Memory B cell (primary cell): Measurements from ENCODE around the gene RASGRP3.

Experiments used
- ATAC-seq: fragments of 150-1000 bp; cut with Tn5 transposase; 2 replicates; pipeline ENCODE4 v1.10.0; 2021; ENCODE audit warnings: low read depth, mild to moderate bottlenecking, moderate library complexity
- DNase-seq, 2 donors: peaks; one replicate each; pipeline ENCODE4 v3.0.0; 2022; ENCODE audit warnings: low spot score in 2 of 2
- H3K27ac Mint-ChIP-seq: one replicate; pipeline ENCODE4 v1.8.0; 2022; ENCODE audit warnings: mild to moderate bottlenecking, moderate library complexity, mixed read lengths
- H3K27me3 Mint-ChIP-seq: one replicate; pipeline ENCODE4 v1.8.0; 2022; ENCODE audit warnings: mixed read lengths
- H3K36me3 Mint-ChIP-seq: one replicate; pipeline ENCODE4 v1.8.0; 2022; ENCODE audit warnings: mild to moderate bottlenecking, mixed read lengths
- H3K4me1 Mint-ChIP-seq: one replicate; pipeline ENCODE4 v1.8.0; 2022; ENCODE audit warnings: mixed read lengths
- H3K4me3 Mint-ChIP-seq: one replicate; pipeline ENCODE4 v1.8.0; 2022; ENCODE audit warnings: mild to moderate bottlenecking, moderate library complexity, mixed read lengths
- H3K9me3 Mint-ChIP-seq: one replicate; pipeline ENCODE4 v1.8.0; 2022; ENCODE audit warnings: mixed read lengths

The RASGRP3 gene

DNA sequence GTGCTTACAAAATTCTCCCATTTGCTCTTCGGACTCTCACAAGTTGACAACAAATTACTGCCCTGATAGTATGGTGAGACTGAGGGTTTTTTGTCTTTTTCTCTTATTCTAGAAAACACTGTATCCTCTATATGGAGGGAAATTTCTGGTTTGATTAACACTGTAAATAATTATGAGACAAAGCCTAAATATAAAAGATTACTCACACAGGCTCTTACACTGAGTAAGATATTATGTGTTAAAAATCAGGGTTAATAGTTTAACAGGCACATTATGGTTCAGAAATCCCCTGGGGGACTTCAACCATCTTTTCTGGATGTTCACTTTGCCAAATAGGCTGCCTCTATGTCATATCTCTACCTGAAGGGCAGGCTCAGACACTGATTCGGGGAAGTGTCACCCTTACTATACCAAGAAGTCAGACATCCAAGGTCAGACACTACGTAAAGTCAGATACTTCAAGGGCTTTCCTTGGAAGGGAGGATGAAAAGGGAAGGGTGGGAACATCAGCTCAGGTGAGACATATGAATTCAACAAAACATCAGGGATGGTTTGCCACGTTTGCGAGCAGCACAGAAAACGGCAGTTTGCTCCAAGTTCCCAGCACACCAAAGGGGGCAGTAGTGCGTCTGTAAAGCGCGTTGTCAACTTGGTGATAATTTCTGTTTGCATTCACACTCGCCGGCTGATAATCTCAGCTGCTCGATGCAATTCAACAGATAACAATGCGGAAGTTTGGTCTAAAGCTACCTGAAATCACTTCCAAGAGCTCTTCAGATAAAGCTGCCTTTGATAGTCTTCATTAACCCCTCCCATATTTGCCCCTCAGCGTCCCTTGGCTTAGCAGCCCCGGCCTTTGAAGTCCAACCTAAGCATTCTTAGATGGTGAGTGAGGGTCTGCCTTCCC lies 972 bp upstream of the RASGRP3 start:
- peaks cover 26% of the 10 kb centered on the region for H3K4me1 Mint-ChIP-seq
- no peaks in the 10 kb centered on the region for H3K27me3 Mint-ChIP-seq
- H3K27ac Mint-ChIP-seq = peak overlapping the region; percentile 99
- H3K9me3 Mint-ChIP-seq = no peaks in the 10 kb centered on the region
- H3K36me3 Mint-ChIP-seq = peaks cover 5% of the 10 kb centered on the region
- peak overlapping the region; percentile 98 for H3K4me3 Mint-ChIP-seq
- peak; percentile 57 for ATAC-seq
- DNase-seq = peak; percentile 80

DNA sequence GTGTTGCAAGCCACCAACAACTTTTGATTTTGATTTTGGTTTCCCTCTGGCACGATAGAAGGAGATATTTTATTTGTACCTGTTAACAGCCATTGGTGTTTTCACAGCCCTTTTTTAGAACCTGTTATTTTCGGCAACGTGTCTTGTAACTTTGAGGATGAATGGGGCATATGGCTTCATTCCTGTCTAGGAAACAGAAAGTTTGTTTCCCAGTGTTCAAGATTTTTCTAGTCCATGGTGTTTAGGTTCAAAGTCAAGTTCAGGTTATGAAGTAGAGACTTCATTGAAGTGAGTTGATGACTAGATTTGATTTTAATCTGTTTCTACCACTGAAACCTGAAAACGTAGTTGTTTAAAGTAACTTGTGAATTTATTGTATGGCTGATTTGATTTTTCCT lies 343 bp downstream of the RASGRP3 start:
- Mint-ChIP-seq H3K27me3 (no peaks in the 10 kb centered on the region), H3K4me3 (peak overlapping the region; percentile 98), H3K27ac (peak overlapping the region; percentile 99), H3K9me3 (no peaks in the 10 kb centered on the region), H3K4me1 (peaks cover 35% of the 10 kb centered on the region), H3K36me3 (peaks cover 14% of the 10 kb centered on the region)
- no peak for ATAC-seq
- DNase-seq = no peak

DNA sequence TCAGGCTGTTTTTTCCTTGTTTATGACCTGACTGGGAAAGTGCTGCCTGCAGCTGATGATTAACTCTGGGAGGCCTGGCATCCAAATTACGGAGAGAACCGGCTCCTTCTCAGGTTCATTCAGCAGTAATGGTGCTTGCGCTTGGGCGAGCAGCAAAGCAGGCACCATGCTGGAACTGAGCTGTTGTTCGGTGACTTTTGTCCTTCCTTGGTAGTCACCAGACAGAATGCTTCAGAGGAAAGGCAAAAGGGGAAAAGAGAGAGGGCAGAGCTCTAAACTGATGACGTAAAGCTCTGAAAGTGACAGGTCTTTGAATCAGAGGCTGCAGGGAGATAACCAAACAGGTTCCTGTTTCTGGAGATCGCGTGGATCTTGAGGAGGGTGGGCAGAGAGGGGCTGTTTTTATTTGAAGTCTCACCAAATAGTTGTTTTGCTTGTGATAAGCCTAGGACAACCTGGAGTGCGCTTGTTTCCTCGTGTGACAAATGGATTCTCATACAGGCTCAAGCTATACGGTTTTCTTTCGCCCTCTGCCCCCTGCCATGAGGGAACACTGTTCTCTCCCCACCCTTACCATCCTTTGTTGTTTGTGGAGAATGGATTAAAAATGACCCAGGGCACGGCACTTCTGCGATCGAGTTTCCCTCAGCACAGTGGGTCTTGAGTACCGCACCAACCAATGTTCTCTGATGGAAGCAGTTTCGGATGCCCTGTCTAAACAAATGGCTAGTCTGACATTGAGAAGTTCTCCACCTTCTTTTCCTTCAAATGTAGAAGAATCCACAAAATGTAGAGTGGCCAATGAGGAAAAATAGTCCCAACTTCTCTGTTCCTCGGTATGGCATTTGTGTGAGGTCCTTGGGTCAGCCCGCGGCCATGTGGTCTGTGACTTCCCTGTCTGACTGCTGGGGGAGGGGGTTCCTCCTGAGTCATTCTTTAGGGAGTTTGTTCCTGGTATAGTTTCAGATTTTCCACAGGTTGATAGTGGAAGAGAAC lies 1.3 kb downstream of the RASGRP3 start:
- Mint-ChIP-seq H3K4me3 (peak overlapping the region; percentile 98), H3K27ac (peak overlapping the region; percentile 99), H3K27me3 (no peaks in the 10 kb centered on the region), H3K4me1 (peaks cover 40% of the 10 kb centered on the region), H3K36me3 (peaks cover 20% of the 10 kb centered on the region), H3K9me3 (no peaks in the 10 kb centered on the region)
- ATAC-seq = peak; percentile 50
- DNase-seq = peak in 1 of 2 donors; percentile 63

DNA sequence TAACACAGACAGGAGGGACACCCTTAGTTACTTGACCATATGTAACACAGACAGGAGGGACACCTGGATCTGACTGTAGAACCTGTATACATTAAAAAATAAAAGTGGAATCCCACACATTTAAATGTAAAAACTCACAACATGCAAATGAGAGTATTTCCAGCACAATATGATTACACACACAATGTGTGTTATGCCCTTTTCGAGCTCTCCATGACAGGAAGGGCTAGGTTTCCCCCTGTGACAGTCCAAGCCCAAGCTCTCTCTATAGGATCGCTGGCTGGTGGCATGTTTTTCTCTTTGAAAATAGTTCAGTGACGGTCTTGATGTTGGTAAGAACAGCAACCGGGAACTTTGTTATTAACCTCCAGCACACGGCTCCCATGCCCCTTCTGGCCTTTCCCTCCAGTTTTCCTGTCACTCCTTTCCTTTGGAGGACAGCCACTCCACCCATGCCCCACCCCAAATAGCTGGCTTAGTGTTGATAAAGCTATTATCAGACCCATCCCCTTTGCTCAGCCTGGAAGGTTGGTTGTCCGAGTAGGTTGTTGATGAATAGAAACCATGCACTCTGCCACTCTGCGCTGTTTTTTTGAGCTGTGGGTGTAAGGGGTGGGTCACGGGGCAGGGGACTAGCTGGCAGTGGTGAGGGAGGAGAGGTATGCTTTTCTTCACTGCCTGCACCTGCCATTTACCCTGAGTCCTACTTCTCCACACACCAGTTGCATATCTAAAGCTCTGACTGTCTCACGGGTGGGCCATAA lies 2.7 kb downstream of the RASGRP3 start:
- Mint-ChIP-seq H3K4me1 (peaks cover 47% of the 10 kb centered on the region), H3K36me3 (peaks cover 20% of the 10 kb centered on the region), H3K27ac (peak overlapping the region; percentile 99), H3K27me3 (no peaks in the 10 kb centered on the region), H3K4me3 (peak overlapping the region; percentile 98), H3K9me3 (no peaks in the 10 kb centered on the region)
- peak; percentile 18 for ATAC-seq
- DNase-seq = peak in 1 of 2 donors; percentile 18

DNA sequence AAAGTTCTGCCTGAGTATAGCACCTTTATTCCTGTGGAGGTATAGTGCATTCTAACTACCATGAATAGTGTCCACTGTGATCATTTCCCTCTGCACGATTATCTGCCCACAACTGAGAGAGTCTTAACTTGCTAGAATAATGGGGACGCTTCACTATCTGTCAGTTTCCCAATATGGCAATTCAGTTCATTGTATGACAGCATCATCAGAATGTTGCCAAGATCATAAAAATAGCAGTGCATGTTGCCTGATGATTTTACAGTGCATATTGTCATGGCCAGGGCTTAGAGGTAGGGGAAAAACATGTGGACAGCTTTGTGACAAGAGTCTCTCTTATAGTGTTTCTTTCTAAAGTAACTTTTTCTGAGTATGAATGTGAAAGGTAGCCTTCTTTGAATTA lies 6.1 kb downstream of the RASGRP3 start:
- Mint-ChIP-seq H3K4me3 (peak overlapping the region; percentile 59), H3K27me3 (no peaks in the 10 kb centered on the region), H3K4me1 (peaks cover 52% of the 10 kb centered on the region), H3K9me3 (peaks cover 2% of the 10 kb centered on the region), H3K36me3 (peaks cover 30% of the 10 kb centered on the region), H3K27ac (peak overlapping the region; percentile 93)
- ATAC-seq (no peak), DNase-seq (no peak)

DNA sequence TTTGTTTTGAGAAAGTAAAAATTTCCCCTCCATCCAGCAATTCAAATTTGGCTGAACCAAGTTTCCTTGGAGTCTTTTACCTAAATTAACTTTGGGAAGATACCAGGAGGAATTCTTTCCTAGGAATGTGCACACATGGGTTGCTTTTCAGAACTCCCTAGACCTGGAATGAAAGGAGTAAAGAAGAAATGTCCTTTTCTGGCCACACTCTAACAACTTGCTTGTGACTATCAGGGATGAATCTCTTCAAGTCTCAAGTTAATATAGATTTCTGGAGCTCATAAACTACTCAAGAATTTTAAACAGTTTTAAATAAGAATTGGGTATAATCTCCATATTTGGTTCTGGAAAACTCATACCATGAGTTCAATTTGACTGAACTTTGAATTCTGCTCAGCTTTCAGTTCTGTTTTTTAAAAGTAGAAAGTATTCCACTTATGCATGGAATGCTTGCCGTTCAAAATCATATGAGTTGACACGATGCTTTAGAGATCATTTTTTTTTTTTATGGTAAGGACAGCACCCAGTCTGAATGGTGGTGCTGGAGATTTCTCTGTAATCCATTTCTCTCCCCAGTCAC lies 7.7 kb downstream of the RASGRP3 start:
- H3K9me3 Mint-ChIP-seq = peaks cover 2% of the 10 kb centered on the region
- DNase-seq (no peak), ATAC-seq (peak; percentile 33)
- H3K27ac Mint-ChIP-seq = peak overlapping the region; percentile 93
- peaks cover 57% of the 10 kb centered on the region for H3K4me1 Mint-ChIP-seq
- peaks cover 32% of the 10 kb centered on the region for H3K36me3 Mint-ChIP-seq
- H3K4me3 Mint-ChIP-seq = peak overlapping the region; percentile 77
- H3K27me3 Mint-ChIP-seq = no peaks in the 10 kb centered on the region

DNA sequence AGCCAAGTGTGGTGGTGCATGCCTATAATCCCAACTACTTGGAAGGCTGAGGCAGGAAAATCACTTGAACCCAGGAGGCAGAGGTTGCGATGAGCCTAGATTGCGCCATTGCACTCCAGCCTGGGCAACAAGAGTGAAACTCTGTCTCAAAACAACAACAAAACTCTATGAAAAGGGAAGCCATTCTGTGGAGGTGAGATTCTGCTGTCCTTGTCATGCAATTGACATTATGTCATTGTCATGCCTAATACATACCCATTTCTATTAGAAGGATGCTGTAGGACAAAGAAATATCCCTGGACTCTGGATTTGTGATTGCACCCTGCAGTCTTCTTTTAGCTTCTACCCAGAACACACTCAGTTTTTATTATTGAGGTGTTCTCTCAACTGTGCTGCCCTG lies 8.6 kb downstream of the RASGRP3 start:
- H3K9me3 Mint-ChIP-seq = peaks cover 2% of the 10 kb centered on the region
- ATAC-seq = no peak
- peaks cover 29% of the 10 kb centered on the region for H3K36me3 Mint-ChIP-seq
- peak overlapping the region; percentile 77 for H3K4me3 Mint-ChIP-seq
- peak overlapping the region; percentile 93 for H3K27ac Mint-ChIP-seq
- peaks cover 53% of the 10 kb centered on the region for H3K4me1 Mint-ChIP-seq
- no peak for DNase-seq
- no peaks in the 10 kb centered on the region for H3K27me3 Mint-ChIP-seq

DNA sequence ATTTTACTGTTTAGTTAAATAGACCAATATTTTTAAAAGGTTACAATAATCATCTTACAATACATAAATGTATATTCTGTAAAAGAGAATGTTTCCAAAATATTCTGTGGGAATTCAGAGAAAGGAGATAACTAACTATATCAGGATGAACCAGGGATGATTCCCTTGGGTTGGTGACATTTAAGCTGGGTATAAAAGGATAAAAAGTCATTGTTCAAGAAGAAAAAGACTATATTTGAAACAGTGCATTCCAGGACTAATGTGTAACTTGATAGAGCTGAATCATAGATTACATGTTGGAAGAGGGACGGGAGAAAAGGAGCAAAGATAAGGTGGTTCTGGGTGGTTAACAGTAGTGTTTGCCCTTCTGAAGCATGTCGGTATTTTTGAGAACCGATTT lies 10.1 kb downstream of the RASGRP3 start:
- peak overlapping the region; percentile 78 for H3K27ac Mint-ChIP-seq
- H3K4me3 Mint-ChIP-seq = no peak overlapping the region
- H3K4me1 Mint-ChIP-seq = peaks cover 47% of the 10 kb centered on the region

DNA sequence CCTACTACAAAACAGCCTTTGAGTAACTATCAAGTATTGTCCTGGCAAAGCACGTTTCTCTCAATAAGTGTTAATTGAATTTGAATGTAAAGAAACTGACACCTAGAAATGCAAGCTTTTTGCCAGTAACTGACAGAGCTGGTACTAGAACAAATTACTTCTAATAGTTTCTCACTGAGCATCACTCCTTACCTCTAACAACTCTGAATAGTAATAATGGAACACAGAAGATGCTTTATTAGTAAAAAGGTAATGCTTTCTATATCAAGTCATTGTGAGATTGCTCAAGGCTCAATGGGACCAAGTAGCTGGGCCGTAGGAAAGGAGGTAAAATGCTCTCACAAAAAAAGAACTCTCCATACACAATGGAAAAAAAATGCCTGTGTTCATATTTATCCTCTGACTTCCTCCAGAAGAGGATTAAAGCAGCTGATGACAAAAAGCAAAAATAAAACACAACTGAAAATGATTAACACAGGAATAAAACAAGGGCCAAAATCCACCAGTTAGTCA lies 11.8 kb downstream of the RASGRP3 start:
- DNase-seq (no peak), ATAC-seq (no peak)
- H3K27ac Mint-ChIP-seq = peak overlapping the region; percentile 78
- H3K4me3 Mint-ChIP-seq = peak overlapping the region; percentile 42
- peaks cover 2% of the 10 kb centered on the region for H3K9me3 Mint-ChIP-seq
- H3K36me3 Mint-ChIP-seq = peaks cover 17% of the 10 kb centered on the region
- no peaks in the 10 kb centered on the region for H3K27me3 Mint-ChIP-seq
- H3K4me1 Mint-ChIP-seq = peaks cover 49% of the 10 kb centered on the region

More for the DNA sequence above, 10.1 kb downstream of the RASGRP3 start:
- Mint-ChIP-seq H3K27me3 (no peaks in the 10 kb centered on the region), H3K9me3 (peaks cover 2% of the 10 kb centered on the region), H3K36me3 (peaks cover 22% of the 10 kb centered on the region)
- DNase-seq (no peak), ATAC-seq (no peak)

DNA sequence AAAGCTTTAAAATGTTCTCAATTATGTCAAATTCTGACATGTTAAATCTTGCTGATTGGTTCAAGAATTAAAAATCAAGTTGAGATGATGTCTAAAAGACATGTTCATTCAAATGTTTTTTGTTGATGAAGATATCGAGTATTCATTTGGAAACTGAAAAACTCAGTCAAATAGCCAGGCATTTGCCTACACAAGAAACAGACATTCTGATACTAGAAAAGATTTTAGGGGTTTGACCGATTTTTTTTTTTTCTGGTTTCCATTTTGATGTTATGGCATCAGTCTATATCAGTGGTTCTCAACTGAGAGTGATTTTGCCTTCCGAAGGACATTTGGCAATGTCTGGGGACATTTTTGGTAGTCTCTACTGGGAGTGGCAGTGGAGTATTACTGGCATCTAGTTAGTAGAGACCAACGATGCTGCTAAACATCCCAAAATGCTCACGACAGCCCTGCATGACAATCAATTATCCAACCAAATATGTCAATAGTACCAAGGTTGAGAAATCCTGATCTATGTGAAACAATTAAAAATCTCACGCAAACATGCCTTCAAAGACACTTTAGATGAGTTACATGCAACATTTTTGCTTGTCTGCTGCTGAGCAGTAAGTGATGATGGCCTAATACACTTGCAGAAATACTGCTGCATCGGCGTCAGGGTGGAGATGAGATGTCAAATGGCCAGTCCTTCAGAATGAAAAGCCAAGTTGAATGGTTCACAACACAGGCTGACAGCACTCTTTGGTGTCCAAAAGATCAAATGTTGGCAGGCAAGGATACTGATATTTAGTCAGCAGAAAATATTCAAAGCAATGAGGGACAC lies 12.5 kb downstream of the RASGRP3 start:
- peaks cover 2% of the 10 kb centered on the region for H3K9me3 Mint-ChIP-seq
- peak overlapping the region; percentile 60 for H3K4me3 Mint-ChIP-seq
- peaks cover 17% of the 10 kb centered on the region for H3K36me3 Mint-ChIP-seq
- H3K4me1 Mint-ChIP-seq = peaks cover 50% of the 10 kb centered on the region
- H3K27me3 Mint-ChIP-seq = no peaks in the 10 kb centered on the region
- no peak for DNase-seq
- ATAC-seq = no peak
- H3K27ac Mint-ChIP-seq = peak overlapping the region; percentile 78

DNA sequence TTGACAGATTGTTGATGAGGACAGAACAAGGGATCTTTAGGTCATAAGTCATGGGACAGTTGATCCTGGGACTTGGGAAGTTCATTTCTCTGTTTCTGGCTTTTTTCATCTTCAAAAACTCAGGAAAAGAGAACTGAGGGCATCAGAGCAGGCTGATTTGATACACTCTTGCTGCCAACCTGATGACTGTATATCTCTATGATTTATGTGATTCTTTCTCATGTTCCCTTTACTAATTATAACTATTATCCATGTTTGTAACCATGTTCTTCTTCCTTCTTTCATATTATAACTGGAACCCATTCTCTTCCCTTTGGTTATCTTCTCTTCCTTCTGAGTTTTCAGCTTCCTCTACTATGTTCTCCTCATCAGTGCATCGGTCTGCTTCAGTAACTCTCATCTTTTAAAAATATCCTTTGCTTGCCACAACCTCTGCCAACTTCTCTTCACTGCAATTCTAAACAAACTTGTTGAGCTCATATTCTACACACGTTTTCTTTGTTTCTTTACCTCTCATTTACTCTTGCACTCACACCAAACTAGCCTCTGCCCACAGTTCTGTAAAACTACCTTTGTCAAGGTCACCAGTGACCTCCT lies 13.5 kb downstream of the RASGRP3 start:
- Mint-ChIP-seq H3K4me3 (peak overlapping the region; percentile 73), H3K4me1 (peaks cover 51% of the 10 kb centered on the region), H3K9me3 (peaks cover 2% of the 10 kb centered on the region), H3K27me3 (no peaks in the 10 kb centered on the region), H3K36me3 (peaks cover 17% of the 10 kb centered on the region), H3K27ac (peak overlapping the region; percentile 78)
- ATAC-seq (peak; percentile 13), DNase-seq (no peak)

DNA sequence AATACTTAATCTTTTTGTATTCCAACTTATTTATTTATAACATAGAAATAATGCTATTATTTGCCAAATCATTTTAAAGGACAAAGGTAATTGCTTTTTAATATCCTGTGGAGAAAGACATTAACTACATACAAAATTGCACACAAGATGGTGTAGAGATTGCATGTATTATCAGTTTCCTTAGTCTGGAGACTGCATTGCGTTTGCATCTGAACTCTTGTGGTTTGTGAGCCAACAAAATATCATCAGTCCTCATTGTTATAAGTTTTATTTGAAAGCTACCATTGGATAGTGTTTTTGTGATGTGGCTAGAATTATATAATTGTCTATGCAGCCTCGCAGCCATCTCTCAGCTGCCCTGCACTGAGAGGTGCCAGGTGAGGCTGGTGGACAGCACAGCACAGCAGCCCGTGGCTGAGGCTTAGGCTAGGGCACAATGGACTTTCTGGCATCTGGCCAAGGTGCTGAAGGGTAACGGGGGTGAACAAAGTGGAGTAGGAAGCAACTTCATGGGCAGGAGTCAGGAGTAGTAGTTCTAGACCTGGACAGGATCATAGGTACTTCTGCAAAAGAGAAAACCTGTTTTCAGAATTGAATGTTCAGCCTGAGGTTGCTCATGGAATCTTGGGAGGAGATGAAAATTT lies 15.1 kb downstream of the RASGRP3 start:
- no peaks in the 10 kb centered on the region for H3K27me3 Mint-ChIP-seq
- H3K36me3 Mint-ChIP-seq = peaks cover 14% of the 10 kb centered on the region
- peak overlapping the region; percentile 79 for H3K27ac Mint-ChIP-seq
- peaks cover 2% of the 10 kb centered on the region for H3K9me3 Mint-ChIP-seq
- H3K4me3 Mint-ChIP-seq = peak overlapping the region; percentile 53
- ATAC-seq = peak; percentile 28
- DNase-seq = no peak
- H3K4me1 Mint-ChIP-seq = peaks cover 61% of the 10 kb centered on the region
